Keratinocyte (primary cell): Measurements from ENCODE around the gene NAGA. TPM values are rescaled to one million over a fixed set of nuclear protein-coding genes. Genes with fewer than 3 reads are reported as not detected.

Source experiments
- DNase-seq: peaks from one replicate; pipeline ENCODE4 v3.0.0-alpha.2; 2011; ENCODE audit warnings: low read depth, missing footprints, low spot score
- FAIRE-seq: peaks from 2 replicates; lab custom pipeline; 2011; peaks lifted over from hg19 to GRCh38; lab: Jason Lieb, UNC
- H2AFZ ChIP-seq: 2 replicates; pipeline ENCODE4 v1.6.0; 2012; ENCODE audit warnings: low read length, control low read depth, inconsistent platforms; ENCODE audit not compliant: control insufficient read depth
- H3K27ac ChIP-seq: 2 replicates; pipeline ENCODE4 v1.5.1; 2011; ENCODE audit warnings: low read length; ENCODE audit not compliant: control insufficient read depth, insufficient read depth
- H3K27me3 ChIP-seq: 3 replicates; pipeline ENCODE4 v1.6.0; 2011; ENCODE audit warnings: low read length; ENCODE audit not compliant: control insufficient read depth, insufficient read depth; ENCODE audit errors: extremely low read depth
- H3K36me3 ChIP-seq, 2 experiments: 2 replicates in 1 of 2; 3 replicates in 1 of 2; pipeline ENCODE4 v1.5.1; 2011; ENCODE audit warnings: low read length in 2 of 2, mild to moderate bottlenecking in 1 of 2; ENCODE audit not compliant: control insufficient read depth in 2 of 2, insufficient read depth in 2 of 2; ENCODE audit errors: extremely low read depth in 1 of 2
- H3K4me1 ChIP-seq: 3 replicates; pipeline ENCODE4 v1.5.1; 2011; ENCODE audit warnings: low read length; ENCODE audit not compliant: control insufficient read depth, insufficient read depth; ENCODE audit errors: extremely low read depth
- H3K4me2 ChIP-seq: 3 replicates; pipeline ENCODE4 v1.6.0; 2011; ENCODE audit warnings: low read depth, low read length; ENCODE audit not compliant: control insufficient read depth, insufficient read depth; ENCODE audit errors: extremely low read depth
- H3K4me3 ChIP-seq, 3 experiments: fragments of 200-600 bp in 1 of 3; sonication (generic) in 1 of 3; 2 replicates in 2 of 3; 3 replicates in 1 of 3; pipeline ENCODE4 v1.5.1; 2011 to 2016; ENCODE audit warnings: low read length in 3 of 3, mild to moderate bottlenecking in 3 of 3, control low read depth in 2 of 3, inconsistent platforms in 1 of 3, low read depth in 1 of 3, mixed read lengths in 1 of 3, mixed run types in 1 of 3, moderate library complexity in 1 of 3; ENCODE audit not compliant: control insufficient read depth in 2 of 3, insufficient read depth in 2 of 3; ENCODE audit errors: extremely low read depth in 1 of 3
- H3K79me2 ChIP-seq: 2 replicates; pipeline ENCODE4 v1.6.0; 2012; ENCODE audit warnings: low read length; ENCODE audit not compliant: control insufficient read depth, insufficient read depth
- H3K9ac ChIP-seq: 3 replicates; pipeline ENCODE4 v1.6.0; 2011; ENCODE audit warnings: low read length; ENCODE audit not compliant: control insufficient read depth, insufficient read depth; ENCODE audit errors: extremely low read depth
- H3K9me1 ChIP-seq: 3 replicates; pipeline ENCODE4 v1.6.0; 2011; ENCODE audit warnings: low read length; ENCODE audit not compliant: control insufficient read depth, insufficient read depth; ENCODE audit errors: extremely low read depth
- H3K9me3 ChIP-seq: 2 replicates; pipeline ENCODE4 v1.5.1; 2012; ENCODE audit warnings: low read depth, low read length; ENCODE audit not compliant: control insufficient read depth
- H4K20me1 ChIP-seq: 3 replicates; pipeline ENCODE4 v1.6.0; 2011; ENCODE audit warnings: low read length; ENCODE audit not compliant: control insufficient read depth, insufficient read depth; ENCODE audit errors: extremely low read depth
- EZH2 ChIP-seq: IDR thresholded peaks from one replicate; pipeline ENCODE4 v1.6.1; 2012; ENCODE audit warnings: inconsistent platforms, mild to moderate bottlenecking, low read length, moderate library complexity
- dilution Hi-C: fragments of 300-500 bp; cut with MboI; formaldehyde crosslinking; loops from one replicate; pipeline ENCODE4 v1.7.0; 2020; ENCODE audit warnings: low sequenced_read_pairs; ENCODE audit not compliant: extremely low pct_ligation_motif_present
- polyA plus RNA-seq, 5 experiments: library from polyadenylated mRNA; depleted of rRNA in 3 of 5; stranded (reverse) in 3 of 5; stranded (forward) in 1 of 5; unstranded in 1 of 5; fragments of >200 nt; gene quantifications; 1 replicate in 1 of 5; 2 replicates in 3 of 5; 3 replicates in 1 of 5; pipeline versions ENCODE4 v1.2.1 to v1.2.3, GENCODE V29; 2011 to 2012; ENCODE audit warnings: missing spikeins in 2 of 5, low read depth in 1 of 5, low replicate concordance in 1 of 5
- TF ChIP-seq, protein P1 (sequence below), 3 experiments: IDR thresholded peaks in 1 of 3; conservative IDR thresholded peaks in 1 of 3; optimal IDR thresholded peaks in 1 of 3; 2 replicates in 2 of 3; 3 replicates in 1 of 3; pipeline versions ENCODE3 to v1.5.1; 2011; ENCODE audit warnings: low read length in 3 of 3, mild to moderate bottlenecking in 3 of 3, moderate library complexity in 2 of 3, control low read depth in 1 of 3, inconsistent platforms in 1 of 3; ENCODE audit not compliant: insufficient read depth in 2 of 3; ENCODE audit errors: extremely low read depth in 1 of 3

NAGA gene
- polyA plus RNA-seq, 1 donor (not counting 4 experiments of a cell fraction or from before 2014, with no cell fraction given) = 17.0 TPM

- H3K9me3 ChIP-seq = peaks cover 3% of the 10 kb centered on the region
- TF ChIP-seq, protein P1, sequence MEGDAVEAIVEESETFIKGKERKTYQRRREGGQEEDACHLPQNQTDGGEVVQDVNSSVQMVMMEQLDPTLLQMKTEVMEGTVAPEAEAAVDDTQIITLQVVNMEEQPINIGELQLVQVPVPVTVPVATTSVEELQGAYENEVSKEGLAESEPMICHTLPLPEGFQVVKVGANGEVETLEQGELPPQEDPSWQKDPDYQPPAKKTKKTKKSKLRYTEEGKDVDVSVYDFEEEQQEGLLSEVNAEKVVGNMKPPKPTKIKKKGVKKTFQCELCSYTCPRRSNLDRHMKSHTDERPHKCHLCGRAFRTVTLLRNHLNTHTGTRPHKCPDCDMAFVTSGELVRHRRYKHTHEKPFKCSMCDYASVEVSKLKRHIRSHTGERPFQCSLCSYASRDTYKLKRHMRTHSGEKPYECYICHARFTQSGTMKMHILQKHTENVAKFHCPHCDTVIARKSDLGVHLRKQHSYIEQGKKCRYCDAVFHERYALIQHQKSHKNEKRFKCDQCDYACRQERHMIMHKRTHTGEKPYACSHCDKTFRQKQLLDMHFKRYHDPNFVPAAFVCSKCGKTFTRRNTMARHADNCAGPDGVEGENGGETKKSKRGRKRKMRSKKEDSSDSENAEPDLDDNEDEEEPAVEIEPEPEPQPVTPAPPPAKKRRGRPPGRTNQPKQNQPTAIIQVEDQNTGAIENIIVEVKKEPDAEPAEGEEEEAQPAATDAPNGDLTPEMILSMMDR (optimal IDR thresholded peaks at IDR 0.05 in 1 of 3, IDR thresholded peaks at IDR 0.05 in 1 of 3, conservative IDR thresholded peaks at IDR 0.05 in 1 of 3; ENCODE audit: extremely low read depth in 1 of 3, insufficient read depth in 2 of 3, low read length in 3 of 3) = no peak
- no peak for TF ChIP-seq EZH2
- peaks cover 1% of the 10 kb centered on the region for H3K79me2 ChIP-seq
- peak overlapping the region; percentile 66 for H3K4me2 ChIP-seq
- peaks cover 19% of the 10 kb centered on the region for H3K4me1 ChIP-seq
- peak overlapping the region; percentile 72 for H3K9ac ChIP-seq
- peaks cover 0 to 2% of the 10 kb centered on the region in 2 experiments for H3K36me3 ChIP-seq
- H3K9me1 ChIP-seq = no peaks in the 10 kb centered on the region
- H3K4me3 ChIP-seq = peak overlapping the region; percentile 35 to 54 (median 44)
- H3K27ac ChIP-seq = peak overlapping the region; percentile 14
- H4K20me1 ChIP-seq = no peaks in the 10 kb centered on the region
- dilution Hi-C loops = no loop called here
- no peaks in the 10 kb centered on the region for H3K27me3 ChIP-seq
- FAIRE-seq (no peak), DNase-seq (no peak)
- H2AFZ ChIP-seq = no peak overlapping the region
Measured at GRCh38 chr22:42074846-42075676, 4.4 kb upstream of the NAGA start.

GRCh38 chr22:42074132-42074811 lies 3.7 kb upstream of the NAGA start, which contains the start of gene PHETA2:
TSS of gene PHETA2 (plus strand) at chr22:42074248. CDS start at chr22:42077294, 3,046 bp downstream.
- H3K4me1 ChIP-seq = peaks cover 23% of the 10 kb centered on the region
- H3K27ac ChIP-seq = peak within 1 kb of the TSS; percentile 43
- DNase-seq (no peak), FAIRE-seq (no peak)
- H4K20me1 ChIP-seq = no peaks in the 10 kb centered on the region
- peaks cover 3% of the 10 kb centered on the region for H3K9me3 ChIP-seq
- H3K27me3 ChIP-seq = no peaks in the 10 kb centered on the region
- H3K36me3 ChIP-seq = peaks cover 0 to 2% of the 10 kb centered on the region in 2 experiments
- H3K9ac ChIP-seq = peak within 1 kb of the TSS; percentile 72
- TF ChIP-seq EZH2 = no peak
- TF ChIP-seq, protein P1 (optimal IDR thresholded peaks at IDR 0.05 in 1 of 3, IDR thresholded peaks at IDR 0.05 in 1 of 3, conservative IDR thresholded peaks at IDR 0.05 in 1 of 3; ENCODE audit: extremely low read depth in 1 of 3, insufficient read depth in 2 of 3, low read length in 3 of 3) = peak; percentile 7 to 28 (median 20)
- peak within 1 kb of the TSS; percentile 66 for H3K4me2 ChIP-seq
- peak within 1 kb of the TSS; percentile 35 to 54 (median 44) for H3K4me3 ChIP-seq
- H2AFZ ChIP-seq = peak within 1 kb of the TSS; percentile 82
- peaks cover 3% of the 10 kb centered on the region for H3K79me2 ChIP-seq
- dilution Hi-C loops = no loop called here
- H3K9me1 ChIP-seq = no peaks in the 10 kb centered on the region
